T-helper 17 cell (primary cell): ENCODE data around the gene ST6GALNAC4. TPM values are rescaled to one million over a fixed set of nuclear protein-coding genes. Genes with fewer than 3 reads are reported as not detected.

Experiments used
- ATAC-seq: fragments of 150-1000 bp; cut with Tn5 transposase; 2 replicates; pipeline ENCODE4 v1.10.0; 2021; ENCODE audit warnings: mild to moderate bottlenecking, moderate library complexity
- DNase-seq, 3 donors: peaks; one replicate each; pipeline versions ENCODE4 v3.0.0 to v3.0.0-alpha.2; 2020 to 2021
- H3K9me3 ChIP-seq: one replicate; pipeline ENCODE4 v1.7.0; 2013; ENCODE audit warnings: low read length, mild to moderate bottlenecking; ENCODE audit not compliant: control insufficient read depth, poor library complexity, severe bottlenecking
- H3K27ac Mint-ChIP-seq: one replicate; pipeline ENCODE4 v1.8.0; 2022; ENCODE audit warnings: mild to moderate bottlenecking, moderate library complexity, mixed read lengths
- H3K27me3 Mint-ChIP-seq: one replicate; pipeline ENCODE4 v1.8.0; 2022; ENCODE audit warnings: mixed read lengths
- H3K36me3 Mint-ChIP-seq: one replicate; pipeline ENCODE4 v1.8.0; 2022; ENCODE audit warnings: low read depth, mixed read lengths
- H3K4me1 Mint-ChIP-seq: one replicate; pipeline ENCODE4 v1.8.0; 2022; ENCODE audit warnings: mild to moderate bottlenecking, mixed read lengths
- H3K4me3 Mint-ChIP-seq: one replicate; pipeline ENCODE4 v1.8.0; 2022; ENCODE audit warnings: mild to moderate bottlenecking, moderate library complexity, mixed read lengths
- total RNA-seq, 4 donors: library from RNA in 2 of 4; stranded (reverse) in 2 of 4; gene quantifications; one replicate each; pipeline ENCODE4 v1.2.3 and lab custom pipeline; 2022 to 2026

Gene ST6GALNAC4, protein sequence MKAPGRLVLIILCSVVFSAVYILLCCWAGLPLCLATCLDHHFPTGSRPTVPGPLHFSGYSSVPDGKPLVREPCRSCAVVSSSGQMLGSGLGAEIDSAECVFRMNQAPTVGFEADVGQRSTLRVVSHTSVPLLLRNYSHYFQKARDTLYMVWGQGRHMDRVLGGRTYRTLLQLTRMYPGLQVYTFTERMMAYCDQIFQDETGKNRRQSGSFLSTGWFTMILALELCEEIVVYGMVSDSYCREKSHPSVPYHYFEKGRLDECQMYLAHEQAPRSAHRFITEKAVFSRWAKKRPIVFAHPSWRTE
- 10 to 100 TPM; 18.5 to 22.1 TPM for total RNA-seq
- 10.9 to 15.6 reads per million in 2 donors for total RNA-seq (lab: John Stamatoyannopoulos, UW)

DNA sequence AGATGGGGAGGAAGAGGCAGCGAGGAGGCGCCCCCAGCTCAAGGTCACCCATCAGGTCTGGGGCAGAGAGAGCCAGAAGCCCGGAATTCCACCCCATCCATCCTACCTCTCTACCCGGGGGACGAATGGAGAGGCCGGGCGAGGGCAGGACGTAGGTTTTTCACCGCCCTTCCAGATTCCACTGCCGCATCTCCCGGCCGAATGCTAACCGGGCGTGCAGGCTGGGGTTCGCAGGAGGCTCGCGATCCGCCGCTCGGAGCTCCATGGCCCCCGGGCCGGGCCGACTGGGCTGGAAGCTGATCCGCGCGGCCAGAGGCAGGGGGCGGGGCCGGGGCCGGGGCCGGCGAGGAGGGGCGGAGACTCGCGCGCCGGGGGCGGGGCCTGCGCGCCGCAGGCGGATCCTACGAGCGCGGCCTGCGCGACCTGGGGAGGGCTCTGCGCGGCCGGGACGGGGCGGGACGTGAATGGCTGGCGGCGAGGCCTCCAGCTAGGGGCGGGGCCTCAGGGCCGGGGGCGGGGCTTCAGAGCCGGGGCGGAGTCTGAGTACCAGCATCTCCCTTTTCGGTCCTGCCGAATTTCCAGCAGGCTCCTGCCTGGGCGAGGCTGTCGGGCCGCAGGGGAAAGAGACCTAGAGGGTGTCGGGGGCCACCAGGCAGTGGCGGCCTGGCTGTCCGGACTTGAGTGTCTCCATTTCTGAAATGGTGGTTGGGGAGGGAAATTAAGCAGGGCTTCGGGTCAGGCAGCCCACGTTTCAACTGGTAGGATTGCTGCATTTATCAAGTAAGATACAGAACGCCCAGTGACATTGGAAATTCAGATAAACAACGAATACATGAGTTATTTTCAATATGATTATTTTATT lies at the start of gene ST6GALNAC4:
TSS of gene ST6GALNAC4 (minus strand) at position 322 of the 862 bp plus-strand sequence. CDS start 622 bp downstream, outside the sequence.
- H3K27me3 Mint-ChIP-seq: no peaks in the 10 kb centered on the region
- H3K36me3 Mint-ChIP-seq: no peaks in the 10 kb centered on the region
- peak within 1 kb of the TSS; percentile 85 for H3K4me3 Mint-ChIP-seq
- H3K4me1 Mint-ChIP-seq: peaks cover 27% of the 10 kb centered on the region
- peak within 1 kb of the TSS; percentile 27 for H3K27ac Mint-ChIP-seq
- ATAC-seq (peak; percentile 98), DNase-seq (peak; percentile 89 to 97 (median 97))
- no peaks in the 10 kb centered on the region for H3K9me3 ChIP-seq

DNA sequence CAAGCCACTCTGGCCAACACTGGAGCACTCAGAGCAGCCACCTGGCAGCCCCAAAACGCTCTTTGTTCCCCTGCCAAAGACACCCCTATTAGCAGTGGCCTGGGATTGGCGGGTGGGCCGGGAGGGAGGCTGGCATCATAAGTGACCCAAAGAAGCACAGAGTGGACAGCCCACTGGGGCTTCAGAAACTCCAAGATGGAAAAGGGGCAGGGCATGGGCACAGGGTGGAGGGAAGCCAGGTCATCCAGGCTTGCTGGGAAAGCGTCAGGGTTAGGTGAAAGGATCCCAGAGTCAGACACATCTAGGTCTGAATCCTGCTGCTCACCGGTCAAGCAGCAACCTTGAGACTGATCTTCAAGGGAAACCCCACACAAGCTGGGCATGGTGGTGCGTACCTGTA lies 49.1 kb upstream of the ST6GALNAC4 start:
- Mint-ChIP-seq H3K27me3 (no peaks in the 10 kb centered on the region), H3K36me3 (peaks cover 4% of the 10 kb centered on the region), H3K4me1 (peaks cover 85% of the 10 kb centered on the region), H3K4me3 (peak overlapping the region; percentile 85), H3K27ac (peak overlapping the region; percentile 99)
- DNase-seq (no peak), ATAC-seq (no peak)
- no peaks in the 10 kb centered on the region for H3K9me3 ChIP-seq

DNA sequence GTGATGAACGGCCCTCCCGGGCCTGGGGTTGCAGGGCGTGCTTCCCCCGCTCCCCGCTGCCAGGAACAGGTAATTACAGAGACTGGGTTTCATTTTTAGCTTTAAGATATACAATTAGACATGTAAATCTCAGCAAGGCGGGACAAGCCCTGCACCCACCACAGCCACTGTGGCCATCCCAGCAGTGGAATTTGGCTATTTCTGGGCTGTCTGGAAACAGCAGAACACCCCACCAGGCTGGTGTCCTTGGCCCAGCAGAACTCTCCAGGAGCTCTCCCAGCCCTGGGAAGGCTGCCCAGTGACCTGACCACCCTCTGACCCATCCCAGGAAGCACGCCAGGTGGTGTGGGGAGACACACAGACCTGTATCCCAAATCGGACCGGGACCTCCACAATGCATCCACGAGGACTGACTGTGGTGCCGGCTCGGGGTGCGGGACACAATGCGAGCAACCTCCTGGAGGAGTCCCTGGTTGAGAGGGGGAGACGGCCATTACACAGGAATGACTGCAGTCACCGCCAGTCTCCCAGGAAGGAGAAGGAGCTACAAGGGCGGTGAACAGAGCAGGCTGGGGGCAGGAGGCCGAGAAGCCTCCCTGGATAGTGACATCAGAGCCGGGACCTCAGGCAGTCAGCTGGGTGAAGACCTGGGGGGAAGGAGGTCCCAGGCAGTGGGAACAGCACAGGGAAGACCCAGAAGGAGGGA lies 46.7 kb upstream of the ST6GALNAC4 start:
- Mint-ChIP-seq H3K4me1 (peaks cover 80% of the 10 kb centered on the region), H3K27ac (peak overlapping the region; percentile 99), H3K36me3 (peaks cover 9% of the 10 kb centered on the region), H3K27me3 (no peaks in the 10 kb centered on the region), H3K4me3 (peak overlapping the region; percentile 73)
- H3K9me3 ChIP-seq: no peaks in the 10 kb centered on the region
- no peak for DNase-seq
- no peak for ATAC-seq

DNA sequence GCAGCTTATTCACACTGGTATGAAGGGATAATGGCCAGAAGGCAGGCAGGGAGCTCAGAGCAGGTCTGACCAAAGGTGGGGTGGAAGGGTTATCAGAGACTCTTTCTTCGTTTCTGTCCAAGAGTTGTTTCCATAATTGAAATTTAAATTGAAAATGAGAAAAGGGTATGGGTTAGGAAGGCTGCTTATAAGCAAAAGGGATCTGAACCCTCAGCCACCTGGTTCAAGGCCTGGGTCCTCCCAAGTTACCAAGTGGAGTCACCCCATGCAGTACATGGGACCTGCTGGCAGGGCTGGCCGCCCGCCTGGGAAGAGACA lies 46.2 kb upstream of the ST6GALNAC4 start:
- ATAC-seq (no peak), DNase-seq (no peak)
- Mint-ChIP-seq H3K36me3 (peaks cover 9% of the 10 kb centered on the region), H3K4me1 (peaks cover 77% of the 10 kb centered on the region), H3K27ac (peak overlapping the region; percentile 99), H3K27me3 (no peaks in the 10 kb centered on the region), H3K4me3 (peak overlapping the region; percentile 73)
- H3K9me3 ChIP-seq: no peaks in the 10 kb centered on the region

DNA sequence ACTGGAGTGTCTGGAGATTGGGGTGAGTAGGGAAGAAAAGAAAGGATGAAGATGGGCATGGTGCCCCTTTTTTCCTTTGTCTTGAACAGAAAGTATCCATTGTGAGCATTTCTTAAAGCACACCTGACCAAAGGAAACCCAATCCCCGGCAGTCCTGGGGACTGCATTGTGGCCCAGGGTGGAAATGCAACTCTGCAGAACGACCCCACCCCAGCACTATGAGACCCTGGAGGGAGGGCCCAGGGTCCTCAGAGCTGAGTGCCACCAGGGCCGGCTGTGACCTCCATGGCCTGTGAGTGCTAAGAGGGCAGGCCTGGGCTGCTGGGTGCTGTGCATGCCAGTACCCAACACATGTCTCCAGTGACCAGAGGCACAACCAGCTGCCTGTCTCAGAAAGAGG lies 45.4 kb upstream of the ST6GALNAC4 start:
- Mint-ChIP-seq H3K27me3 (no peaks in the 10 kb centered on the region), H3K36me3 (peaks cover 9% of the 10 kb centered on the region), H3K27ac (peak overlapping the region; percentile 99), H3K4me1 (peaks cover 73% of the 10 kb centered on the region), H3K4me3 (peak overlapping the region; percentile 67)
- H3K9me3 ChIP-seq: no peaks in the 10 kb centered on the region
- ATAC-seq (no peak), DNase-seq (no peak)

DNA sequence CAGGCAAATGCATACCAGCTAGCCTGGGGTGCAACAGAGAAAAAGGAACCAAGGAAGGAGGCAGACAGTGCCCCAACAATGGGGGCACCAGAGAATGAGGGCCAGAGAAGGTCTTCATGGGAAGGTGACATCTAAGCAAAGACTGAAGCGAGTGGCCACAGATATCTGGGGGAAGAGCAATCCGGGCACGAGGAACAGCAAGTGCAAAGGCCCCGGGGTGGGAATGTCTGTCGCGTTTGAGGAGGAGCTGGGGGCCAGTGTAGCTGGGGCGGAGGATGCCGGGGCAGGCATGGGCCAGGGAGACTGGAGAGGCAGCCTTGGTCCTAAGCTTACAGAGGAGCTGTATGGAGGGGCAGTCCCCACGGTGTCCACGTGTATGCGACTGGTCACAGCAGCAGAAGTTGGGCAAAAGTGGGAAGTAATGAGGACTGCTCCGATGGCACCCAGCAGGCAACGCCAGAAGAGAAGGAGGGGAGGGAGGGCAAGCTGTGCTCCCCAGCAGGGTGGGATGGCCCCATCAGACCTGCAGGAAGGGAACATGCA lies 44.8 kb upstream of the ST6GALNAC4 start:
- DNase-seq: no peak
- no peak for ATAC-seq
- peak overlapping the region; percentile 99 for H3K27ac Mint-ChIP-seq
- peaks cover 72% of the 10 kb centered on the region for H3K4me1 Mint-ChIP-seq
- H3K27me3 Mint-ChIP-seq: no peaks in the 10 kb centered on the region
- no peaks in the 10 kb centered on the region for H3K9me3 ChIP-seq
- peaks cover 9% of the 10 kb centered on the region for H3K36me3 Mint-ChIP-seq
- peak overlapping the region; percentile 52 for H3K4me3 Mint-ChIP-seq

DNA sequence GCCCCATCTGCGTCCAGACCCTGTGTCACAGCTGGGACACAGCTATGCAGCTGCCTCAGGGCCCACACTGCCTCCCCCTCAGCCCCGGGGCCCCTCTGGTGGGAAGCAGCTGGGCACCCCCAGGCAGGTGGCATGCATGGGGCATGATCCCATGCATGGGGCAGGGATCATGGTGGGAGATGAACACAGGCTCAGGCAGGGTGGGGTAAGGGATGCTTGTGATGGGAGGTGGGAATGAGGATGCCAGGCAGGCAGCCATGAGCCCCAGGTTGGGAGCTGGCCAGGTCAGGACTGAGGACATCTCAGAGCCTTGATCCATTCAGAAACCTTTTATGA lies 44.3 kb upstream of the ST6GALNAC4 start:
- ATAC-seq (no peak), DNase-seq (no peak)
- Mint-ChIP-seq H3K36me3 (peaks cover 9% of the 10 kb centered on the region), H3K4me1 (peaks cover 72% of the 10 kb centered on the region), H3K27me3 (no peaks in the 10 kb centered on the region), H3K27ac (peak overlapping the region; percentile 99), H3K4me3 (peak overlapping the region; percentile 52)
- no peaks in the 10 kb centered on the region for H3K9me3 ChIP-seq

DNA sequence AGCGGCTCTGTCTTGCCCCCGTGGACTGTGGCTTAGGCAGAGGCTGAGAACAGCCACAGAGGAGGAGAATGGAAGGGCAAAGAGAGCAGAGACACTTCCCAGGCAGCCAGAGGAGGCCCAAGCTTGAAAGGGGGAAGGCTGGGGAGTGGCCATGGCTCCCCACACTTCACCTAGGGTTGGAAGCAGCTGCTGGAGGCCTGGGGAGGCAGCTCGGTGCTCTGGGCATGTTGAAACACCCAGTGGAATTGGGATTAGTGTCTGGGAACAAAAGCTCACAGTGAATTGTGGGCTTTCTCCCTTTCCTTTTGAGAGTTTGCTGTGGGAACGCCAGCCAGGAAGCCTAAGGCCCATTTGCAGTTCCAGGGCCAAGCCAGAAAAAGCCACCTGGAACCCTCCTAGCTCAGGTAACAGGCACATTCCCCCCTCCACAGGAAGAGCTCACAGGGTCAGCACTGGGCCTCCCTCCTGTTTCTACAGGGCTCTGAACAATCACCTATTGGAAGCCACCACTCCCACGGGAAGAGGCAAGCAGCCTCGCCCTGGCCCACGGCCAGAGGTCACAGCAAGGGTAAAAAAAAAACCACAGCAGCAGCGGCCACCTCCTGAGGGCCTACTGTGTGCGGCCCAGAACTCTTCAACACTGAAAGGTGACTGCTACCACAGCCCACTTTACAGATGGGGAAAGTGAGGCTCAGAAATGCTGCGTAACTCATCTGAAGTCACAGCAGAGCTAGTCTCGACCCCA lies 43.7 kb upstream of the ST6GALNAC4 start:
- Mint-ChIP-seq H3K27ac (peak overlapping the region; percentile 99), H3K27me3 (no peaks in the 10 kb centered on the region)
- ATAC-seq: no peak

DNA sequence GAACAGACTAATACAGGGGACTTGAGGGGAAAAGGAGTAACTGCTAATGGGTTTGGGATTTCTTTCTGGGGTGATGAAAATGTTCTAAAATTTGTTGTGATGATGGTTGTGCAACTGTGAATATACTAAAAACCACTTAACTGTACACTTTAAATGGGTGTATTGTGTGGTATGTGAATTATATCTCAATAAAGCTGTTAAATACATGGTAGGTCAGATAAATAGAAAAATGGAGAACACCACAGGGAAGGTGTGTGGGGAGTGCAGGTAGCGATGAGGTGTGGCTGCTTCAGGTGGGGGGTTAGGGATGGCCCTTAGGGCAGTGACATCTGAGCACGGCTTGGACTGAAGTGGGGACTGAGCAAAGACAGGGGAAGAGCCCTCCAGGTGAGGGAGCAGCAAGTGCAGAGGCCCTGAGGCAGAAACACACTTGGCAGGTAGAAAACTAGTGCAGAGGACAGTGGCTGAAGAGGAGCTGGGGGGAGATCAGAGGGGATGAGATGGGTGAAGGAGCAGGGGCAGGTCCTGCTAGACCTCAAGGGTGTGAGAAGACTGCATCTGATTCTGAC lies 43.1 kb upstream of the ST6GALNAC4 start:
- Mint-ChIP-seq H3K27me3 (no peaks in the 10 kb centered on the region), H3K36me3 (peaks cover 9% of the 10 kb centered on the region), H3K4me3 (peak overlapping the region; percentile 88), H3K27ac (peak overlapping the region; percentile 99), H3K4me1 (peaks cover 71% of the 10 kb centered on the region)
- ATAC-seq (no peak), DNase-seq (no peak)
- no peaks in the 10 kb centered on the region for H3K9me3 ChIP-seq

More for the DNA sequence above, 43.7 kb upstream of the ST6GALNAC4 start:
- Mint-ChIP-seq H3K4me3 (peak overlapping the region; percentile 88), H3K36me3 (peaks cover 9% of the 10 kb centered on the region), H3K4me1 (peaks cover 73% of the 10 kb centered on the region)
- no peak for DNase-seq
- no peaks in the 10 kb centered on the region for H3K9me3 ChIP-seq

DNA sequence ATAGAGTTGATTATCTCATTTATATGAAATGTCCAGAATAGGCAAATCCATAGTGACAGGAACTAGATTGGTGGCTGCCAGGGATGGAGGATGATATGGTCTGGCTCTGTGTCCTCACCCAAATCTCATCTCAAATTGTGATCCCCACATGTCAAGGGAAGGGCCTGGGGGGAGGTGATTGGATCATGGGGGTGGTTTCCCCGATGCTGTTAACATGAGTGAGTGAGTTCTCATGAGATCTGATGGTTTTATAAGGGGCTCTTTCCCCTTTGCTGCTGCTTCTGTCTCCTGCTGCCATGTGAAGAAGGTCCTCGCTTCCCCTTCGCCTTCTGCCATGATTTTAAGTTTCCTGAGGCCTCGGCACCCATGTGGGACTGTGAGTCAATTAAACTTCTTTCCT lies 42.6 kb upstream of the ST6GALNAC4 start:
- Mint-ChIP-seq H3K4me1 (peaks cover 69% of the 10 kb centered on the region), H3K27me3 (no peaks in the 10 kb centered on the region), H3K27ac (peak overlapping the region; percentile 99), H3K4me3 (peak overlapping the region; percentile 88), H3K36me3 (peaks cover 9% of the 10 kb centered on the region)
- no peaks in the 10 kb centered on the region for H3K9me3 ChIP-seq
- DNase-seq: no peak
- ATAC-seq: no peak

DNA sequence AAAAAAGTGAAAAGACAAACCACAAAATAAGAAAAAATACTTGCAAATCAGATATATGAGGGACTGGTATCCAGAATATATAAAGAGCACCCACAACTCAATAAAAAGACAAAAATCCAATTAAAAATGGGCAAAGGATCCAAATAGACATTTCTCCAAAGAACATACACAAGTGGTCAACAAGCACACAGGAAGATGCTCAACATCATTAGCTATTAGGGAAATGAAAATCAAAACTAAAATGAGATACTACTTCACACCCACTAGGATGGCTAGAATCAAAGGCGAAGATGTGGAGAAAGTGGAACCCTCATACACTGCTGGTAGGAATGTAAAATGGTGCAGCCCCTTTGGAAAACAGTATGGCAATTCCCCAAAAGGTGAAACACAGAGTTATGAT lies 41.9 kb upstream of the ST6GALNAC4 start:
- peak overlapping the region; percentile 9 for H3K4me3 Mint-ChIP-seq
- H3K27ac Mint-ChIP-seq: peak overlapping the region; percentile 99
- ATAC-seq: no peak
- peaks cover 67% of the 10 kb centered on the region for H3K4me1 Mint-ChIP-seq
- no peak for DNase-seq
- no peaks in the 10 kb centered on the region for H3K27me3 Mint-ChIP-seq
- H3K36me3 Mint-ChIP-seq: peaks cover 9% of the 10 kb centered on the region
- no peaks in the 10 kb centered on the region for H3K9me3 ChIP-seq

DNA sequence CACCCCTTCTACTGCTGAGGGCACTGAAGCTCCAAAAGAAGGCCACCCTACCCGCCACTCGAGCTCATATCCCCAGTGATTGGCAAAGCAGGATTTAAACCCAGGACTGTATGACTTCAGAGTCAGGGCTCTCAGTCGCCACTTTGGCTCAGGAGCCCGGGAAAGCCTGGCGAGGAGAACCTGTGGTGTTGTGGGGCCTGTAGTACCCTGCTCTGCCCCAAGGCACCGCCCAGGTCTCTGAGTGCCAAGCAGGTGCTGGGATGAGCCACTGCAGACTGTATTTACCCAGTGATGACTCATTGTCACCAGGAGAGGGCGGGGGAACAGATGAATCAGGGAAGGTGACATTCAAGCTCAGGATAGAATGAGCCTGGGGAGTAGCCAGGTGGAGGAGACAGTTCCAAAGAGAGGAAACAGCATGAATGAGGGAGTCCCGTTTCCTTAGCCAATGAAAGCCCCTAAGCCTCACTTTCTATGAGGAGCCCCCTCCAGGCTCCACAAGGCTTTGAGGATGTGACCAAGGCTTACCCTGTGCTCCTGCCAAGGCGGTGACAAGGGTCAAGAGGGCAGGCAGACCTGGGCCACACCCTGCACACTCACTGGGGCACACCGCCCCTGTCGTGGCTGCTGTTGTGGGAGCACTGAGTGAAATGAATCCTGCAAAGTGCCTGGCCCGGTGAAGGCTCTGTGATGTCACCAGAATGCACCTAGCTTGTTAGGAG lies 38.6 kb upstream of the ST6GALNAC4 start:
- peaks cover 55% of the 10 kb centered on the region for H3K4me1 Mint-ChIP-seq
- peaks cover 9% of the 10 kb centered on the region for H3K36me3 Mint-ChIP-seq
- peak overlapping the region; percentile 93 for H3K27ac Mint-ChIP-seq
- H3K4me3 Mint-ChIP-seq: peak overlapping the region; percentile 89
- H3K9me3 ChIP-seq: no peaks in the 10 kb centered on the region
- no peaks in the 10 kb centered on the region for H3K27me3 Mint-ChIP-seq
- DNase-seq (peak; percentile 47 to 71 (median 59)), ATAC-seq (peak; percentile 95)
